Measurements from ENCODE around the gene HOXC6.

Gene HOXC6

DNA sequence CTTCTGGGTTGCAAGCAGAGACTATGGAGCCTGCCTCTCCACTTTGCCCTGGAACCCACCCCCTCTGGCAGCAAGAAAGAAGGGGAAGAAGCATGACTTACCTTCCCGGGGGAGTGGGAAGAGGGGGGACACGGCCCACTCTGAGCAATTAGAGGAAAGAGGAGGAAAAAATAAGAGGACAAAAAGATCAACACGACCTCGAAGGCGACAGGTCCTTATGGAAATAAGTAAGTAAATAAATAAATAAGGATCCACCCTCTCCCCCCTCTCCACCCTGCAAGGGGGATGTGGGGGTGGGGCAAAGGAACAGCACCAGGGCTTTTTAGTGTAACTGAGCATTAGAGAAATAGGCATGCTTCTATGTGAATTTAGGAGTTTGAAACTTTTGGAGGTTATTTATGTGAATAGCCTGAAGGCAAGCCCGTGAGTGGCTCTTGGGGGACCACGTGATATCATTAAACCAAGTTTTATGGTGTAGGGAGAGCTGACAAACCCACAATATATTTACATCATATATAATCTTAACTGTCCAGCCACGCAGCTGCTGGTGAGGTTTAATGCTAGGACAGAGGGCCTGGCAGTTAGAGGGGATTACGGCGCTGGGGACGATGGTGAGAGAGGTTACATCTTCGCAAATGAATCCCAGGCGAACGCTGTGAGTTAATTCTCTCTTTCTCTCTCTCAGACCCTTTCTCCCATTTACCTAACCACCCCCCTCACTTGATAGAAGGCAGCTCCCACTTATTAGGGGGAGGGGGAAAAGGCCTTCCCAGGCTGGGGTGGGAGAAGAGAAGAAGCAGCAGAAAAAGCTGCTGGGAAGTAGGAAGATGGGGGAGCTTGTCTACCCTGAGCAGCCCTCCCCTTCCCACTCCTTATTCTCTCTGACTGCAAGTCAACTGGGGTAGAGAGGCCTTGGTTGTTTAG is 9.4 kb downstream of the HOXC6 start:
- TF ChIP-seq, protein P1, sequence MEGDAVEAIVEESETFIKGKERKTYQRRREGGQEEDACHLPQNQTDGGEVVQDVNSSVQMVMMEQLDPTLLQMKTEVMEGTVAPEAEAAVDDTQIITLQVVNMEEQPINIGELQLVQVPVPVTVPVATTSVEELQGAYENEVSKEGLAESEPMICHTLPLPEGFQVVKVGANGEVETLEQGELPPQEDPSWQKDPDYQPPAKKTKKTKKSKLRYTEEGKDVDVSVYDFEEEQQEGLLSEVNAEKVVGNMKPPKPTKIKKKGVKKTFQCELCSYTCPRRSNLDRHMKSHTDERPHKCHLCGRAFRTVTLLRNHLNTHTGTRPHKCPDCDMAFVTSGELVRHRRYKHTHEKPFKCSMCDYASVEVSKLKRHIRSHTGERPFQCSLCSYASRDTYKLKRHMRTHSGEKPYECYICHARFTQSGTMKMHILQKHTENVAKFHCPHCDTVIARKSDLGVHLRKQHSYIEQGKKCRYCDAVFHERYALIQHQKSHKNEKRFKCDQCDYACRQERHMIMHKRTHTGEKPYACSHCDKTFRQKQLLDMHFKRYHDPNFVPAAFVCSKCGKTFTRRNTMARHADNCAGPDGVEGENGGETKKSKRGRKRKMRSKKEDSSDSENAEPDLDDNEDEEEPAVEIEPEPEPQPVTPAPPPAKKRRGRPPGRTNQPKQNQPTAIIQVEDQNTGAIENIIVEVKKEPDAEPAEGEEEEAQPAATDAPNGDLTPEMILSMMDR (IDR thresholded peaks at IDR 0.05; ENCODE audit: insufficient read depth, missing control alignments) = no peak
- FAIRE-seq = no peak
- no peak for DNase-seq (ENCODE audit: insufficient read length, low spot score)

- no peak for FAIRE-seq
- TF ChIP-seq, protein P1 (IDR thresholded peaks at IDR 0.05; ENCODE audit: insufficient read depth, missing control alignments) = no peak
- no peak for DNase-seq (ENCODE audit: insufficient read length, low spot score)
Observed at GRCh38 chr12:54038284-54038870, 10.1 kb downstream of the HOXC6 start.

- TF ChIP-seq, protein P1 (IDR thresholded peaks at IDR 0.05; ENCODE audit: insufficient read depth, missing control alignments) = no peak
- DNase-seq (ENCODE audit: insufficient read length, low spot score) = no peak
- no peak for FAIRE-seq
Observed at GRCh38 chr12:54038871-54039414, 10.7 kb downstream of the HOXC6 start.

DNA sequence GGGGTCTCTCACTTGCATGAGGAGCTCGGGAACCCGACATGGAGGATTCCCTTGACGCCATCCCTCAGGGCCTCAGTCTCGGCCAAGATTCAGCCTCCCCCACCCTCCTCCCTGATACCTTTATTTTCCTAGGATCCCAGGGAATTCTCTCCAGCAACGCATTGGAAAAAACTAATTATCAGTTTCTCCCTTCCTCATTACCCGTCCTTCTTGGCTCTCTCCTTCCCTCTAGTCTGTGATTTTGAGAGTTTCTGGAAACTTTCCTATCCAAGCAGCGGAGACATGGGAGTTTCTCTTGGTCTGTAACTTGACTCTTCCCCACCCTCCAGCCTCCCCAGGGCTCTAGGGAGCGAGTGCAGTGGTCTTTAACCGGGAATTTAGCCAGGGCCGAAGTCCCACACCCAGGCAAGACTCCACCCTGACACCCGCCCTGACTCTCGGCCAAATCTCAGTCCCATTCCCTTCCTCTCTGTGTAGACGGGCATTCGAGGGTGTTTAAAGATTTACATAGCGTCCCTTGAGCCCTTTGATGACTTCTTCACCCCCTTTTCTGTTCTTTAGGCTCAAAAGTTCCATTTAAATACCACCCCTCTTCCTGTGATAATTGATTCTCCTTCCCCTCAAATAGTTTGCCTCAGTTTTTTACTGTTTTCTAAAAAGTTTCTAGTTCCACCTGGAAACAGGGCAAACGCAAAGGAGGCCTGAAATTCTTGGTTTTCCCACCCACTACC is 11.3 kb downstream of the HOXC6 start:
- TF ChIP-seq, protein P1 (IDR thresholded peaks at IDR 0.05; ENCODE audit: insufficient read depth, missing control alignments) = no peak
- FAIRE-seq (no peak), DNase-seq (ENCODE audit: insufficient read length, low spot score) (no peak)

- DNase-seq (ENCODE audit: insufficient read length, low spot score) (no peak), FAIRE-seq (no peak)
- TF ChIP-seq, protein P1 (IDR thresholded peaks at IDR 0.05; ENCODE audit: insufficient read depth, missing control alignments) = no peak
Observed at GRCh38 chr12:54040148-54040494, 11.9 kb downstream of the HOXC6 start.

- FAIRE-seq (no peak), DNase-seq (ENCODE audit: insufficient read length, low spot score) (no peak)
- TF ChIP-seq, protein P1 (IDR thresholded peaks at IDR 0.05; ENCODE audit: insufficient read depth, missing control alignments) = no peak
Observed at GRCh38 chr12:54040648-54041047, 12.4 kb downstream of the HOXC6 start.

Data from D721Med (cell line).